ENCODE data around the gene CIDEB. TPM values are rescaled to one million over a fixed set of nuclear protein-coding genes. Genes with fewer than 3 reads are reported as not detected.

CIDEB gene
- total and polyA plus RNA-seq, 9 of the 15 experiments (the other 6 are each of a cell fraction or from before 2014, with no cell fraction given): 0.03 to 0.35 (median 0.09) TPM; not detected in 3

GRCh38 chr14:24271134-24271833 lies 36.5 kb downstream of the CIDEB start, which contains the start of gene RABGGTA (continued):
- TF ChIP-seq HNRNPUL1 (IDR thresholded peaks at IDR 0.05; ENCODE audit: low read length) (no peak), YBX1 (IDR thresholded peaks at IDR 0.05) (no peak), SMAD4 (CRISPR knock-in tag; conservative IDR thresholded peaks at IDR 0.05) (peak; percentile 85), PRPF4 (IDR thresholded peaks at IDR 0.05; ENCODE audit: insufficient read depth, low read depth, low read length, poor library complexity, severe bottlenecking) (no peak), ZBTB49 (CRISPR knock-in tag; IDR thresholded peaks at IDR 0.05; ENCODE audit: borderline replicate concordance) (no peak), ZNF584 (CRISPR knock-in tag; IDR thresholded peaks at IDR 0.05; ENCODE audit: low read depth) (no peak), ZNF316 (IDR thresholded peaks at IDR 0.05) (no peak), ZNF764 (CRISPR knock-in tag; IDR thresholded peaks at IDR 0.05; ENCODE audit: low read depth) (no peak), ETS2 (tag; IDR thresholded peaks at IDR 0.05; ENCODE audit: borderline replicate concordance, poor library complexity, severe bottlenecking) (no peak), ZNF318 (IDR thresholded peaks at IDR 0.05; ENCODE audit: borderline replicate concordance in 1 of 2, low read depth in 1 of 2) (no peak), GABPB2 (CRISPR knock-in tag; conservative IDR thresholded peaks at IDR 0.05) (no peak), TCF7L2 (IDR thresholded peaks at IDR 0.05; ENCODE audit: low read depth, low read length) (no peak), OTX1 (CRISPR knock-in tag; IDR thresholded peaks at IDR 0.05) (no peak), U2AF2 (optimal IDR thresholded peaks at IDR 0.05; ENCODE audit: low read depth, low read length) (no peak), CCAR2 (IDR thresholded peaks at IDR 0.05; ENCODE audit: low read depth, low read length) (no peak), GATAD2A (IDR thresholded peaks at IDR 0.05) (no peak), CBX8 (IDR thresholded peaks at IDR 0.05; ENCODE audit: borderline replicate concordance, extremely low read depth, low read depth, low read length, poor library complexity, severe bottlenecking) (no peak), NFIC (IDR thresholded peaks at IDR 0.05) (no peak)

Measured in K562 (cell line).